ENCODE results near the gene C19orf44.

Gene C19orf44

GRCh38 chr19:16566161-16566560 lies 70.0 kb downstream of the C19orf44 start:
- H3K79me2 ChIP-seq (ENCODE audit: low read length), result peaks cover 24% of the 10 kb centered on the region
- H4K20me1 ChIP-seq (ENCODE audit: insufficient read depth, low read length), result no peaks in the 10 kb centered on the region
- TF ChIP-seq EZH2phosphoT487 (IDR thresholded peaks at IDR 0.05; ENCODE audit: low read depth) (no peak), CTCF (IDR thresholded peaks at IDR 0.05; ENCODE audit: low read depth, low read length) (no peak)
- H3K36me3 ChIP-seq (replicated peaks; ENCODE audit: low read depth, low read length), result peaks cover 59% of the 10 kb centered on the region
- H3K4me3 ChIP-seq (ENCODE audit: low read length), result no peak overlapping the region
- no peaks in the 10 kb centered on the region for H3K9me3 ChIP-seq (ENCODE audit: insufficient read depth, low read length)
- H3K27ac ChIP-seq (ENCODE audit: low read length), result no peak overlapping the region
- no peak overlapping the region for H3K9ac ChIP-seq (ENCODE audit: low read length)
- no peak overlapping the region for H2AFZ ChIP-seq (ENCODE audit: low read depth, low read length)
- H3K4me1 ChIP-seq (ENCODE audit: low read length), result peaks cover 3% of the 10 kb centered on the region
- H3K4me2 ChIP-seq (ENCODE audit: low read length), result no peak overlapping the region
- H3K27me3 ChIP-seq (ENCODE audit: low read depth, low read length), result no peaks in the 10 kb centered on the region

- H3K4me2 ChIP-seq (ENCODE audit: low read length), result no peak overlapping the region
- H3K4me1 ChIP-seq (ENCODE audit: low read length), result peaks cover 6% of the 10 kb centered on the region
- no peaks in the 10 kb centered on the region for H3K9me3 ChIP-seq (ENCODE audit: insufficient read depth, low read length)
- H3K27ac ChIP-seq (ENCODE audit: low read length), result no peak overlapping the region
- H3K9ac ChIP-seq (ENCODE audit: low read length), result no peak overlapping the region
- H3K4me3 ChIP-seq (ENCODE audit: low read length), result no peak overlapping the region
- peaks cover 54% of the 10 kb centered on the region for H3K36me3 ChIP-seq (replicated peaks; ENCODE audit: low read depth, low read length)
- no peaks in the 10 kb centered on the region for H3K27me3 ChIP-seq (ENCODE audit: low read depth, low read length)
- no peaks in the 10 kb centered on the region for H4K20me1 ChIP-seq (ENCODE audit: insufficient read depth, low read length)
- TF ChIP-seq CTCF (IDR thresholded peaks at IDR 0.05; ENCODE audit: low read depth, low read length) (no peak), EZH2phosphoT487 (IDR thresholded peaks at IDR 0.05; ENCODE audit: low read depth) (no peak)
- no peak overlapping the region for H2AFZ ChIP-seq (ENCODE audit: low read depth, low read length)
- H3K79me2 ChIP-seq (ENCODE audit: low read length), result peaks cover 30% of the 10 kb centered on the region
Measured at GRCh38 chr19:16566702-16567101, 70.5 kb downstream of the C19orf44 start.

- no peak overlapping the region for H2AFZ ChIP-seq (ENCODE audit: low read depth, low read length)
- H3K9me3 ChIP-seq (ENCODE audit: insufficient read depth, low read length), result no peaks in the 10 kb centered on the region
- H3K27ac ChIP-seq (ENCODE audit: low read length), result no peak overlapping the region
- no peak overlapping the region for H3K4me3 ChIP-seq (ENCODE audit: low read length)
- H3K27me3 ChIP-seq (ENCODE audit: low read depth, low read length), result no peaks in the 10 kb centered on the region
- peaks cover 41% of the 10 kb centered on the region for H3K36me3 ChIP-seq (replicated peaks; ENCODE audit: low read depth, low read length)
- no peak overlapping the region for H3K9ac ChIP-seq (ENCODE audit: low read length)
- peaks cover 9% of the 10 kb centered on the region for H4K20me1 ChIP-seq (ENCODE audit: insufficient read depth, low read length)
- H3K4me1 ChIP-seq (ENCODE audit: low read length), result peaks cover 18% of the 10 kb centered on the region
- no peak overlapping the region for H3K4me2 ChIP-seq (ENCODE audit: low read length)
- TF ChIP-seq EZH2phosphoT487 (IDR thresholded peaks at IDR 0.05; ENCODE audit: low read depth), result no peak
- TF ChIP-seq CTCF (IDR thresholded peaks at IDR 0.05; ENCODE audit: low read depth, low read length), result no peak
- H3K79me2 ChIP-seq (ENCODE audit: low read length), result peaks cover 57% of the 10 kb centered on the region
Measured at GRCh38 chr19:16569609-16570320, 73.6 kb downstream of the C19orf44 start.

Measured in OCI-LY3 (cell line).